Stimulated activated memory B cell treated with anti-CD40 and anti-IgM and Interleukin-4, amounts not matched to agents 10 μg/mL and 1 μg/mL and 100 μg/mL, for 72 hours (primary cell): ENCODE data around the gene PACS1.
"Not testable (repeated sequence)": the region's sequence is repeated elsewhere in the genome, so short reads cannot be mapped to it uniquely, and the experiment has no call there.

Experiments
- ATAC-seq: fragments of 150-1000 bp; cut with Tn5 transposase; 2 replicates; pipeline ENCODE4 v1.10.0; 2021
- H3K27ac Mint-ChIP-seq: one replicate; pipeline ENCODE4 v1.8.0; 2022; ENCODE audit warnings: mild to moderate bottlenecking, mixed read lengths
- H3K27me3 Mint-ChIP-seq: one replicate; pipeline ENCODE4 v1.8.0; 2022; ENCODE audit warnings: mixed read lengths
- H3K36me3 Mint-ChIP-seq: one replicate; pipeline ENCODE4 v1.8.0; 2022; ENCODE audit warnings: mixed read lengths
- H3K4me1 Mint-ChIP-seq: one replicate; pipeline ENCODE4 v1.8.0; 2022; ENCODE audit warnings: mixed read lengths
- H3K4me3 Mint-ChIP-seq: one replicate; pipeline ENCODE4 v1.8.0; 2022; ENCODE audit warnings: mild to moderate bottlenecking, moderate library complexity, mixed read lengths
- H3K9me3 Mint-ChIP-seq: one replicate; pipeline ENCODE4 v1.8.0; 2022; ENCODE audit warnings: mixed read lengths

PACS1 gene

GRCh38 chr11:66107600-66108510 is 37.8 kb downstream of the PACS1 start:
- H3K4me3 Mint-ChIP-seq = no peak overlapping the region
- no peaks in the 10 kb centered on the region for H3K9me3 Mint-ChIP-seq

GRCh38 chr11:66109294-66109693 is 39.2 kb downstream of the PACS1 start:
- H3K4me1 Mint-ChIP-seq = peaks cover 79% of the 10 kb centered on the region
- no peak overlapping the region for H3K4me3 Mint-ChIP-seq
- H3K36me3 Mint-ChIP-seq = peaks cover 12% of the 10 kb centered on the region
- peak overlapping the region; percentile 60 for H3K27ac Mint-ChIP-seq
- no peaks in the 10 kb centered on the region for H3K27me3 Mint-ChIP-seq
- no peak for ATAC-seq
- H3K9me3 Mint-ChIP-seq = no peaks in the 10 kb centered on the region

More at GRCh38 chr11:66107600-66108510, 37.8 kb downstream of the PACS1 start:
- Mint-ChIP-seq H3K36me3 (peaks cover 16% of the 10 kb centered on the region), H3K27ac (peak overlapping the region; percentile 60), H3K27me3 (no peaks in the 10 kb centered on the region), H3K4me1 (peaks cover 78% of the 10 kb centered on the region)
- ATAC-seq = no peak

- peaks cover 83% of the 10 kb centered on the region for H3K4me1 Mint-ChIP-seq
- H3K4me3 Mint-ChIP-seq = peak overlapping the region; percentile 19
- ATAC-seq = peak; percentile 56
- peaks cover 12% of the 10 kb centered on the region for H3K36me3 Mint-ChIP-seq
- H3K9me3 Mint-ChIP-seq = no peaks in the 10 kb centered on the region
- H3K27ac Mint-ChIP-seq = peak overlapping the region; percentile 78
- H3K27me3 Mint-ChIP-seq = no peaks in the 10 kb centered on the region
Observed at GRCh38 chr11:66111158-66111557, 41.1 kb downstream of the PACS1 start.

GRCh38 chr11:66112041-66112491 is 42.0 kb downstream of the PACS1 start:
- Mint-ChIP-seq H3K9me3 (no peaks in the 10 kb centered on the region), H3K27me3 (no peaks in the 10 kb centered on the region), H3K36me3 (peaks cover 9% of the 10 kb centered on the region), H3K4me1 (peaks cover 88% of the 10 kb centered on the region), H3K4me3 (peak overlapping the region; percentile 2), H3K27ac (peak overlapping the region; percentile 78)
- ATAC-seq = no peak

GRCh38 chr11:66112601-66113499 is 42.8 kb downstream of the PACS1 start:
- peak; percentile 82 for ATAC-seq
- H3K27ac Mint-ChIP-seq = peak overlapping the region; percentile 78
- no peaks in the 10 kb centered on the region for H3K27me3 Mint-ChIP-seq
- peaks cover 4% of the 10 kb centered on the region for H3K36me3 Mint-ChIP-seq
- H3K4me1 Mint-ChIP-seq = peaks cover 86% of the 10 kb centered on the region
- H3K4me3 Mint-ChIP-seq = peak overlapping the region; percentile 67
- H3K9me3 Mint-ChIP-seq = no peaks in the 10 kb centered on the region

GRCh38 chr11:66114957-66115356 is 44.9 kb downstream of the PACS1 start:
- H3K9me3 Mint-ChIP-seq, H3K36me3 Mint-ChIP-seq, ATAC-seq, H3K4me3 Mint-ChIP-seq, H3K27me3 Mint-ChIP-seq: not testable (repeated sequence)
- Mint-ChIP-seq H3K4me1 (peaks cover 81% of the 10 kb centered on the region), H3K27ac (peak overlapping the region; percentile 85)

GRCh38 chr11:66115638-66116301 is 45.7 kb downstream of the PACS1 start:
- no peaks in the 10 kb centered on the region for H3K9me3 Mint-ChIP-seq
- H3K4me1 Mint-ChIP-seq = peaks cover 80% of the 10 kb centered on the region
- peak overlapping the region; percentile 85 for H3K27ac Mint-ChIP-seq
- peak overlapping the region; percentile 66 for H3K4me3 Mint-ChIP-seq
- H3K36me3 Mint-ChIP-seq = peaks cover 4% of the 10 kb centered on the region
- H3K27me3 Mint-ChIP-seq = no peaks in the 10 kb centered on the region
- peak; percentile 78 for ATAC-seq

GRCh38 chr11:66116576-66117361 is 46.7 kb downstream of the PACS1 start:
- Mint-ChIP-seq H3K4me1 (peaks cover 80% of the 10 kb centered on the region), H3K4me3 (peak overlapping the region; percentile 32)
- no peak for ATAC-seq

GRCh38 chr11:66118847-66119246 is 48.8 kb downstream of the PACS1 start:
- no peak overlapping the region for H3K4me3 Mint-ChIP-seq
- ATAC-seq = no peak
- no peaks in the 10 kb centered on the region for H3K9me3 Mint-ChIP-seq
- no peaks in the 10 kb centered on the region for H3K27me3 Mint-ChIP-seq
- H3K4me1 Mint-ChIP-seq = peaks cover 67% of the 10 kb centered on the region
- peaks cover 5% of the 10 kb centered on the region for H3K36me3 Mint-ChIP-seq
- no peak overlapping the region for H3K27ac Mint-ChIP-seq

More at GRCh38 chr11:66116576-66117361, 46.7 kb downstream of the PACS1 start:
- peaks cover 7% of the 10 kb centered on the region for H3K36me3 Mint-ChIP-seq
- no peaks in the 10 kb centered on the region for H3K9me3 Mint-ChIP-seq
- no peaks in the 10 kb centered on the region for H3K27me3 Mint-ChIP-seq
- H3K27ac Mint-ChIP-seq = peak overlapping the region; percentile 85

- peak overlapping the region; percentile 0 for H3K27ac Mint-ChIP-seq
- H3K9me3 Mint-ChIP-seq = no peaks in the 10 kb centered on the region
- H3K27me3 Mint-ChIP-seq = no peaks in the 10 kb centered on the region
- H3K36me3 Mint-ChIP-seq = peaks cover 5% of the 10 kb centered on the region
- H3K4me1 Mint-ChIP-seq = peaks cover 70% of the 10 kb centered on the region
- no peak for ATAC-seq
- H3K4me3 Mint-ChIP-seq = no peak overlapping the region
Observed at GRCh38 chr11:66119348-66120133, 49.5 kb downstream of the PACS1 start.

- H3K27ac Mint-ChIP-seq = no peak overlapping the region
- ATAC-seq = no peak
- H3K27me3 Mint-ChIP-seq = no peaks in the 10 kb centered on the region
- H3K9me3 Mint-ChIP-seq = no peaks in the 10 kb centered on the region
- peaks cover 71% of the 10 kb centered on the region for H3K4me1 Mint-ChIP-seq
- no peak overlapping the region for H3K4me3 Mint-ChIP-seq
- H3K36me3 Mint-ChIP-seq = peaks cover 5% of the 10 kb centered on the region
Observed at GRCh38 chr11:66121466-66121865, 51.4 kb downstream of the PACS1 start.

GRCh38 chr11:66123902-66124301 is 53.8 kb downstream of the PACS1 start:
- H3K4me1 Mint-ChIP-seq = peaks cover 80% of the 10 kb centered on the region
- H3K4me3 Mint-ChIP-seq = no peak overlapping the region
- no peaks in the 10 kb centered on the region for H3K27me3 Mint-ChIP-seq
- no peaks in the 10 kb centered on the region for H3K9me3 Mint-ChIP-seq
- peaks cover 5% of the 10 kb centered on the region for H3K36me3 Mint-ChIP-seq
- no peak for ATAC-seq
- peak overlapping the region; percentile 93 for H3K27ac Mint-ChIP-seq

GRCh38 chr11:66124564-66124963 is 54.5 kb downstream of the PACS1 start:
- Mint-ChIP-seq H3K27me3 (no peaks in the 10 kb centered on the region), H3K4me1 (peaks cover 75% of the 10 kb centered on the region), H3K36me3 (peaks cover 5% of the 10 kb centered on the region), H3K27ac (peak overlapping the region; percentile 93), H3K4me3 (no peak overlapping the region), H3K9me3 (no peaks in the 10 kb centered on the region)
- ATAC-seq = no peak
